Stomach (tissue), 4 donors: ENCODE results near the gene UBE2R2.

Source experiments
- CTCF ChIP-seq, 7 experiments: fragments of 450-650 bp in 4 of 7; fragments of 200-600 bp in 3 of 7; sonication (generic) in 3 of 7; IDR thresholded peaks; one replicate each; pipeline ENCODE4 v1.5.1; 2016 to 2019; ENCODE audit warnings: antibody characterized with exemption in 7 of 7, control low read depth in 2 of 7, mild to moderate bottlenecking in 1 of 7
- EP300 ChIP-seq: sonication (generic); formaldehyde crosslinking; IDR thresholded peaks from one replicate; pipeline ENCODE4 v1.6.1; 2017; ENCODE audit warnings: antibody characterized with exemption
- POLR2A ChIP-seq, 4 donors: fragments of 450-650 bp; IDR thresholded peaks; one replicate each; pipeline ENCODE4 v1.6.1; 2016; ENCODE audit warnings: antibody characterized with exemption in 4 of 4, control low read depth in 2 of 4, mild to moderate bottlenecking in 1 of 4, moderate library complexity in 1 of 4
- POLR2AphosphoS5 ChIP-seq, 3 donors: sonication (generic); formaldehyde crosslinking; IDR thresholded peaks; one replicate each; pipeline ENCODE4 v1.6.1; 2016; ENCODE audit warnings: antibody characterized with exemption in 3 of 3

GRCh38 chr9:33778700-33779351 lies 38.1 kb upstream of the UBE2R2 start:
- TF ChIP-seq POLR2AphosphoS5 (IDR thresholded peaks at IDR 0.05): no peak
- TF ChIP-seq CTCF (IDR thresholded peaks at IDR 0.05): peak in 4 of 7 experiments; percentile 39 to 75 (median 56)
- TF ChIP-seq EP300: no peak
- no peak for TF ChIP-seq POLR2A (IDR thresholded peaks at IDR 0.05)
